ENCODE results near the gene TAB2.

DNA sequence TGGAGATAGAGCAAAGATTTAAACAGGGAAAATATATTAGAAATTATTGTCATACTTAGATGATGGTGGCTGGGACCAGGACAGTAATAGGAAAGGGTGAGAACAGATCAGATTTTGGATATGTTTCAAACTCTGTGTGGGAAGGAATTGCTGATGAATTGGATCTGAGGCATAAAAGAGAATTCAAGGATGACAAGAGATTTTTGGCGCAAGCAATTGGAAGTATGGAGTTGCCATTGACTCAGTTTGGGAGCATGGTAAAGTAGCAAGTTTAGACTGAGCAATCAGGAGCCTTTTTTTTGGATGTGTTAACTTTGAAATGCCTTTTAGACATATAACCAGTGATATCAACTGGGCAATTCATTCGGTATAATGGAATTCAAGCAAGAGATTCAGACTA, 14.4 kb downstream of the TAB2 start:
- no peak for TF ChIP-seq POLR2A (IDR thresholded peaks at IDR 0.05)
- TF ChIP-seq, protein P1, sequence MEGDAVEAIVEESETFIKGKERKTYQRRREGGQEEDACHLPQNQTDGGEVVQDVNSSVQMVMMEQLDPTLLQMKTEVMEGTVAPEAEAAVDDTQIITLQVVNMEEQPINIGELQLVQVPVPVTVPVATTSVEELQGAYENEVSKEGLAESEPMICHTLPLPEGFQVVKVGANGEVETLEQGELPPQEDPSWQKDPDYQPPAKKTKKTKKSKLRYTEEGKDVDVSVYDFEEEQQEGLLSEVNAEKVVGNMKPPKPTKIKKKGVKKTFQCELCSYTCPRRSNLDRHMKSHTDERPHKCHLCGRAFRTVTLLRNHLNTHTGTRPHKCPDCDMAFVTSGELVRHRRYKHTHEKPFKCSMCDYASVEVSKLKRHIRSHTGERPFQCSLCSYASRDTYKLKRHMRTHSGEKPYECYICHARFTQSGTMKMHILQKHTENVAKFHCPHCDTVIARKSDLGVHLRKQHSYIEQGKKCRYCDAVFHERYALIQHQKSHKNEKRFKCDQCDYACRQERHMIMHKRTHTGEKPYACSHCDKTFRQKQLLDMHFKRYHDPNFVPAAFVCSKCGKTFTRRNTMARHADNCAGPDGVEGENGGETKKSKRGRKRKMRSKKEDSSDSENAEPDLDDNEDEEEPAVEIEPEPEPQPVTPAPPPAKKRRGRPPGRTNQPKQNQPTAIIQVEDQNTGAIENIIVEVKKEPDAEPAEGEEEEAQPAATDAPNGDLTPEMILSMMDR (IDR thresholded peaks at IDR 0.05) = no peak
- TF ChIP-seq POLR2AphosphoS5 (IDR thresholded peaks at IDR 0.05) = no peak
- no peak for TF ChIP-seq EP300 (IDR thresholded peaks at IDR 0.05)

Data from suprapubic skin (tissue), 4 donors.